Measurements from ENCODE around the gene FAR2. TPM values are rescaled to one million over a fixed set of nuclear protein-coding genes. Genes with fewer than 3 reads are reported as not detected.

FAR2 gene
- total RNA-seq, 1 experiment from 2014 or later, result 22.1 TPM

DNA sequence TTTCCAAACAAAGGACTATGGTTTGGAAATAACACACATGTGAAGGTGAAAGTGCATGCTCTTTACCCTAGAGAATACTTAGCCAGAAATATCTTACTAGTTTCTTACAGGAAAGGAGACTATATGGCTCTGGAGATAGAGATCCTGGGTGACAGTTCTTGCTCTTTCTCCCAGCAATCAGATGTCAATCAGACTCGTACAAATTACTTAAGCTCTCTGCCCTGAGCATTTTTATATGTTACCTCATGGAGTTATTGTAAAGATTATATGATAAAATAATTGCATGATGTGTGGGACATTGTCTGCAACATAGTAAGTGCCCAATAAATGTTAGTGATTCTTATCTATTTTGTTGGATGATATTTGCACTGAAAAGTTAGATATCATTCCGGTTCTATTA is 76.8 kb downstream of the FAR2 start:
- no peaks in the 10 kb centered on the region for H3K27me3 Mint-ChIP-seq (ENCODE audit: low read depth)
- peaks cover 0 to 4% of the 10 kb centered on the region in 2 experiments; a peak in 2 of 5 replicates for H3K9me3 Mint-ChIP-seq
- H4K20me1 ChIP-seq (ENCODE audit: control insufficient read depth, insufficient read depth, insufficient read length), result no peaks in the 10 kb centered on the region
- no peak overlapping the region for H2AFZ ChIP-seq (ENCODE audit: low read length)
- no peak overlapping the region for H2BK20ac ChIP-seq (ENCODE audit: low read depth, low read length, poor library complexity, severe bottlenecking)
- H3K36me3 Mint-ChIP-seq (ENCODE audit: insufficient read depth in 1 of 3, low read depth in 3 of 3), result peaks cover 0 to 4% (median 4%) of the 10 kb centered on the region in 3 experiments; a peak in 4 of 7 replicates
- H2BK15ac ChIP-seq (ENCODE audit: low read depth, low read length), result no peak overlapping the region
- H3K9me3 ChIP-seq (ENCODE audit: control insufficient read depth, low read depth, low read length), result no peaks in the 10 kb centered on the region
- H3K23ac ChIP-seq (ENCODE audit: insufficient read length, low read depth, low read length), result no peak overlapping the region
- peaks cover 20 to 29% of the 10 kb centered on the region in 2 experiments for H3K4me1 Mint-ChIP-seq
- H3K4me3 Mint-ChIP-seq, result no peak overlapping the region
- H3K79me1 ChIP-seq (ENCODE audit: insufficient read depth, low read depth, low read length, poor library complexity, severe bottlenecking), result no peaks in the 10 kb centered on the region
- H2BK120ac ChIP-seq (ENCODE audit: low read depth, low read length, poor library complexity, severe bottlenecking), result no peak overlapping the region
- H3K4me2 ChIP-seq (ENCODE audit: insufficient read depth, insufficient read length, low read length), result no peak overlapping the region
- no peak overlapping the region for H3K4ac ChIP-seq (ENCODE audit: low read depth, low read length)
- H3K23me2 ChIP-seq (ENCODE audit: insufficient read length, low read depth, low read length, poor library complexity, severe bottlenecking), result no peaks in the 10 kb centered on the region
- TF ChIP-seq, protein P1, sequence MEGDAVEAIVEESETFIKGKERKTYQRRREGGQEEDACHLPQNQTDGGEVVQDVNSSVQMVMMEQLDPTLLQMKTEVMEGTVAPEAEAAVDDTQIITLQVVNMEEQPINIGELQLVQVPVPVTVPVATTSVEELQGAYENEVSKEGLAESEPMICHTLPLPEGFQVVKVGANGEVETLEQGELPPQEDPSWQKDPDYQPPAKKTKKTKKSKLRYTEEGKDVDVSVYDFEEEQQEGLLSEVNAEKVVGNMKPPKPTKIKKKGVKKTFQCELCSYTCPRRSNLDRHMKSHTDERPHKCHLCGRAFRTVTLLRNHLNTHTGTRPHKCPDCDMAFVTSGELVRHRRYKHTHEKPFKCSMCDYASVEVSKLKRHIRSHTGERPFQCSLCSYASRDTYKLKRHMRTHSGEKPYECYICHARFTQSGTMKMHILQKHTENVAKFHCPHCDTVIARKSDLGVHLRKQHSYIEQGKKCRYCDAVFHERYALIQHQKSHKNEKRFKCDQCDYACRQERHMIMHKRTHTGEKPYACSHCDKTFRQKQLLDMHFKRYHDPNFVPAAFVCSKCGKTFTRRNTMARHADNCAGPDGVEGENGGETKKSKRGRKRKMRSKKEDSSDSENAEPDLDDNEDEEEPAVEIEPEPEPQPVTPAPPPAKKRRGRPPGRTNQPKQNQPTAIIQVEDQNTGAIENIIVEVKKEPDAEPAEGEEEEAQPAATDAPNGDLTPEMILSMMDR (conservative IDR thresholded peaks at IDR 0.05), result no peak
- H3K18ac ChIP-seq (ENCODE audit: insufficient read length, low read depth, low read length), result no peak overlapping the region
- H2BK5ac ChIP-seq (ENCODE audit: insufficient read length, low read length), result no peak overlapping the region
- H2AK5ac ChIP-seq (ENCODE audit: insufficient read length, low read length), result no peak overlapping the region
- WGBS (ENCODE audit: extremely low coverage, insufficient read length, low lambda C conversion rate), result no CpG with 5 or more reads among the region's 2 CpGs
- no peak overlapping the region for H4K91ac ChIP-seq (ENCODE audit: insufficient read length, low read depth, low read length)
- no peak overlapping the region for H3K56ac ChIP-seq (ENCODE audit: insufficient read length, low read depth, low read length)
- H3K9ac ChIP-seq (ENCODE audit: extremely low read depth, insufficient read length, low read length), result no peak overlapping the region
- no peak overlapping the region for H2BK12ac ChIP-seq (ENCODE audit: insufficient read length, low read depth, low read length)
- no peak overlapping the region for H4K8ac ChIP-seq (replicated peaks; ENCODE audit: insufficient read length, low read depth, low read length)
- H3K27ac ChIP-seq (ENCODE audit: insufficient read length, low read depth, low read length), result no peak overlapping the region
- no peak overlapping the region for H4K5ac ChIP-seq (ENCODE audit: insufficient read length, low read depth, low read length)
- no peak overlapping the region for H3T11ph ChIP-seq (ENCODE audit: low read length)
- no peak overlapping the region for H3K14ac ChIP-seq (ENCODE audit: insufficient read depth, low read length)
- H3K27me3 ChIP-seq (ENCODE audit: insufficient read depth, low read length), result no peaks in the 10 kb centered on the region
- no peak for DNase-seq
- peaks cover 3% of the 10 kb centered on the region; the same call in 1 of the 2 replicates for H3K4me1 ChIP-seq (ENCODE audit: insufficient read depth, low read length)
- H3K79me2 ChIP-seq (ENCODE audit: insufficient read depth, low read length), result no peaks in the 10 kb centered on the region
- no peak overlapping the region for H3K27ac Mint-ChIP-seq
